ENCODE results near the gene MYL11. TPM values are rescaled to one million over a fixed set of nuclear protein-coding genes. Genes with fewer than 3 reads are reported as not detected.
"Not testable (repeated sequence)": the region's sequence is repeated elsewhere in the genome, so short reads cannot be mapped to it uniquely, and the experiment has no call there.

Gene MYL11
- total RNA-seq, 1 experiment from 2014 or later: not detected

- H3K9me2 ChIP-seq (replicated peaks; ENCODE audit: insufficient read depth, low read length): no peaks in the 10 kb centered on the region
- no peaks in the 10 kb centered on the region for H3K36me3 ChIP-seq (ENCODE audit: insufficient read depth, low read length)
- no peaks in the 10 kb centered on the region for H3K27me3 ChIP-seq (ENCODE audit: low read length)
- H2AFZ ChIP-seq (ENCODE audit: low read length): no peak overlapping the region
- no peak overlapping the region for H3K4me3 ChIP-seq (ENCODE audit: low read length)
- peaks cover 39% of the 10 kb centered on the region for H3K4me1 ChIP-seq (ENCODE audit: low read length)
- peaks cover 22% of the 10 kb centered on the region for H3K79me2 ChIP-seq (ENCODE audit: low read length)
- H3K4me2 ChIP-seq (ENCODE audit: low read depth, low read length, poor library complexity, severe bottlenecking): no peak overlapping the region
- no peak overlapping the region for H3K27ac ChIP-seq (ENCODE audit: low read length)
- peak; percentile 35 for DNase-seq
- H3K9ac ChIP-seq (ENCODE audit: low read length): no peak overlapping the region
- H4K20me1 ChIP-seq (ENCODE audit: insufficient read depth, low read depth, low read length): 0 out of 2 replicates have a peak, but pooled peaks cover 4% of the 10 kb centered on the region
- no peaks in the 10 kb centered on the region for H3K9me3 ChIP-seq (ENCODE audit: low read length)
These were observed 8.9 kb downstream of the MYL11 start for GRCh38 chr16:30383521-30383920.

- Histone ChIP-seq H3K27me3 (ENCODE audit: low read length) (no peaks in the 10 kb centered on the region), H3K9me3 (ENCODE audit: low read length) (no peaks in the 10 kb centered on the region), H3K9ac (ENCODE audit: low read length) (peak overlapping the region; percentile 98), H2AFZ (ENCODE audit: low read length) (peak overlapping the region; percentile 83; the same call in 1 of the 2 replicates), H3K4me1 (ENCODE audit: low read length) (peaks cover 20% of the 10 kb centered on the region), H3K27ac (ENCODE audit: low read length) (no peak overlapping the region), H3K4me3 (ENCODE audit: low read length) (peak overlapping the region; percentile 79), H3K79me2 (ENCODE audit: low read length) (peaks cover 18% of the 10 kb centered on the region), H3K36me3 (ENCODE audit: insufficient read depth, low read length) (peaks cover 6% of the 10 kb centered on the region), H3K9me2 (replicated peaks; ENCODE audit: insufficient read depth, low read length) (no peaks in the 10 kb centered on the region), H3K4me2 (ENCODE audit: low read depth, low read length, poor library complexity, severe bottlenecking) (peak overlapping the region; percentile 92), H4K20me1 (ENCODE audit: insufficient read depth, low read depth, low read length) (peaks cover 4% of the 10 kb centered on the region; the same call in 1 of the 2 replicates)
- no peak for DNase-seq
These were observed 20.1 kb downstream of the MYL11 start for GRCh38 chr16:30394592-30395154.

GRCh38 chr16:30395155-30395991 is 20.8 kb downstream of the MYL11 start, which contains the start of gene ZNF48:
Gene ZNF48, plus strand, starts transcription at chr16:30395420. Its CDS starts 375 bp downstream, at chr16:30395795.
- DNase-seq: peak; percentile 95
- H4K20me1 ChIP-seq (ENCODE audit: insufficient read depth, low read depth, low read length): peaks cover 4% of the 10 kb centered on the region; the same call in 1 of the 2 replicates
- H3K27ac ChIP-seq (ENCODE audit: low read length): peak within 1 kb of the TSS; percentile 58
- H3K27me3 ChIP-seq (ENCODE audit: low read length): no peaks in the 10 kb centered on the region
- peak within 1 kb of the TSS; percentile 98 for H3K9ac ChIP-seq (ENCODE audit: low read length)
- peak within 1 kb of the TSS; percentile 83; the same call in 1 of the 2 replicates for H2AFZ ChIP-seq (ENCODE audit: low read length)
- H3K9me2 ChIP-seq (replicated peaks; ENCODE audit: insufficient read depth, low read length): no peaks in the 10 kb centered on the region
- H3K4me3 ChIP-seq (ENCODE audit: low read length): peak within 1 kb of the TSS; percentile 79
- peak within 1 kb of the TSS; percentile 92 for H3K4me2 ChIP-seq (ENCODE audit: low read depth, low read length, poor library complexity, severe bottlenecking)
- no peaks in the 10 kb centered on the region for H3K9me3 ChIP-seq (ENCODE audit: low read length)
- H3K36me3 ChIP-seq (ENCODE audit: insufficient read depth, low read length): peaks cover 6% of the 10 kb centered on the region
- peaks cover 28% of the 10 kb centered on the region for H3K4me1 ChIP-seq (ENCODE audit: low read length)
- H3K79me2 ChIP-seq (ENCODE audit: low read length): peaks cover 18% of the 10 kb centered on the region

- H3K27me3 ChIP-seq (ENCODE audit: low read length): no peaks in the 10 kb centered on the region
- H3K4me3 ChIP-seq (ENCODE audit: low read length): peak overlapping the region; percentile 79
- no peak overlapping the region for H2AFZ ChIP-seq (ENCODE audit: low read length)
- H3K9ac ChIP-seq (ENCODE audit: low read length): peak overlapping the region; percentile 98
- H3K4me1 ChIP-seq (ENCODE audit: low read length): peaks cover 32% of the 10 kb centered on the region
- peak overlapping the region; percentile 58 for H3K27ac ChIP-seq (ENCODE audit: low read length)
- DNase-seq: no peak
- no peaks in the 10 kb centered on the region for H3K9me2 ChIP-seq (replicated peaks; ENCODE audit: insufficient read depth, low read length)
- H3K36me3 ChIP-seq (ENCODE audit: insufficient read depth, low read length): peaks cover 6% of the 10 kb centered on the region
- H3K9me3 ChIP-seq (ENCODE audit: low read length): no peaks in the 10 kb centered on the region
- peaks cover 18% of the 10 kb centered on the region for H3K79me2 ChIP-seq (ENCODE audit: low read length)
- peaks cover 4% of the 10 kb centered on the region; the same call in 1 of the 2 replicates for H4K20me1 ChIP-seq (ENCODE audit: insufficient read depth, low read depth, low read length)
- H3K4me2 ChIP-seq (ENCODE audit: low read depth, low read length, poor library complexity, severe bottlenecking): peak overlapping the region; percentile 92
These were observed 21.5 kb downstream of the MYL11 start for GRCh38 chr16:30395992-30396585.

- peaks cover 18% of the 10 kb centered on the region for H3K79me2 ChIP-seq (ENCODE audit: low read length)
- H3K36me3 ChIP-seq (ENCODE audit: insufficient read depth, low read length); H3K9me2 ChIP-seq (replicated peaks; ENCODE audit: insufficient read depth, low read length); H3K9me3 ChIP-seq (ENCODE audit: low read length); DNase-seq; H3K27me3 ChIP-seq (ENCODE audit: low read length); H2AFZ ChIP-seq (ENCODE audit: low read length); H4K20me1 ChIP-seq (ENCODE audit: insufficient read depth, low read depth, low read length): not testable (repeated sequence)
- H3K27ac ChIP-seq (ENCODE audit: low read length): peak overlapping the region; percentile 58; the same call in 1 of the 2 replicates
- H3K4me1 ChIP-seq (ENCODE audit: low read length): peaks cover 32% of the 10 kb centered on the region
- peak overlapping the region; percentile 98 for H3K9ac ChIP-seq (ENCODE audit: low read length)
- H3K4me3 ChIP-seq (ENCODE audit: low read length): peak overlapping the region; percentile 79
- peak overlapping the region; percentile 92 for H3K4me2 ChIP-seq (ENCODE audit: low read depth, low read length, poor library complexity, severe bottlenecking)
These were observed 22.0 kb downstream of the MYL11 start for GRCh38 chr16:30396627-30397026.

GRCh38 chr16:30397056-30397455 is 22.5 kb downstream of the MYL11 start:
- H3K9me3 ChIP-seq (ENCODE audit: low read length): no peaks in the 10 kb centered on the region
- H3K4me2 ChIP-seq (ENCODE audit: low read depth, low read length, poor library complexity, severe bottlenecking): peak overlapping the region; percentile 92
- DNase-seq: no peak
- H3K4me1 ChIP-seq (ENCODE audit: low read length): peaks cover 32% of the 10 kb centered on the region
- peak overlapping the region; percentile 98; the same call in 1 of the 2 replicates for H3K9ac ChIP-seq (ENCODE audit: low read length)
- no peak overlapping the region for H3K27ac ChIP-seq (ENCODE audit: low read length)
- no peaks in the 10 kb centered on the region for H3K27me3 ChIP-seq (ENCODE audit: low read length)
- H3K36me3 ChIP-seq (ENCODE audit: insufficient read depth, low read length): peaks cover 6% of the 10 kb centered on the region
- peaks cover 4% of the 10 kb centered on the region; the same call in 1 of the 2 replicates for H4K20me1 ChIP-seq (ENCODE audit: insufficient read depth, low read depth, low read length)
- peaks cover 18% of the 10 kb centered on the region for H3K79me2 ChIP-seq (ENCODE audit: low read length)
- H3K9me2 ChIP-seq (replicated peaks; ENCODE audit: insufficient read depth, low read length): no peaks in the 10 kb centered on the region
- H3K4me3 ChIP-seq (ENCODE audit: low read length): 0 out of 2 replicates have a peak overlapping the region, but pooled peaks have one; percentile 79
- H2AFZ ChIP-seq (ENCODE audit: low read length): no peak overlapping the region

- no peaks in the 10 kb centered on the region for H3K27me3 ChIP-seq (ENCODE audit: low read length)
- H3K4me2 ChIP-seq (ENCODE audit: low read depth, low read length, poor library complexity, severe bottlenecking): no peak overlapping the region
- H3K27ac ChIP-seq (ENCODE audit: low read length): no peak overlapping the region
- no peak for DNase-seq
- peaks cover 6% of the 10 kb centered on the region for H3K36me3 ChIP-seq (ENCODE audit: insufficient read depth, low read length)
- peaks cover 4% of the 10 kb centered on the region; the same call in 1 of the 2 replicates for H4K20me1 ChIP-seq (ENCODE audit: insufficient read depth, low read depth, low read length)
- H3K4me3 ChIP-seq (ENCODE audit: low read length): no peak overlapping the region
- H3K4me1 ChIP-seq (ENCODE audit: low read length): peaks cover 32% of the 10 kb centered on the region
- peaks cover 18% of the 10 kb centered on the region for H3K79me2 ChIP-seq (ENCODE audit: low read length)
- no peaks in the 10 kb centered on the region for H3K9me2 ChIP-seq (replicated peaks; ENCODE audit: insufficient read depth, low read length)
- H3K9me3 ChIP-seq (ENCODE audit: low read length): no peaks in the 10 kb centered on the region
- no peak overlapping the region for H2AFZ ChIP-seq (ENCODE audit: low read length)
- H3K9ac ChIP-seq (ENCODE audit: low read length): no peak overlapping the region
These were observed 23.4 kb downstream of the MYL11 start for GRCh38 chr16:30397776-30398660.
